Activated CD8-positive, alpha-beta memory T cell treated with anti-CD3 and anti-CD28 coated beads, Interleukin-2, amount 10 ng/mL, durations not matched to agents 7 days and 5 days (primary cell): Measurements from ENCODE around the gene TMPRSS9. TPM values are rescaled to one million over a fixed set of nuclear protein-coding genes. Genes with fewer than 3 reads are reported as not detected.
"Not testable (repeated sequence)": the region's sequence is repeated elsewhere in the genome, so short reads cannot be mapped to it uniquely, and the experiment has no call there.

ENCODE experiments used
- ATAC-seq: fragments of 150-1000 bp; cut with Tn5 transposase; one replicate; pipeline ENCODE4 v1.10.0; 2021; ENCODE audit warnings: moderate library complexity
- CTCF ChIA-PET: fragments of 350-600 bp; sonication (Branson Sonifier 250); formaldehyde crosslinking; loops from one replicate; lab custom pipeline; 2021; ENCODE audit warnings: antibody characterized with exemption; lab: Charles Lee
- DNase-seq: peaks from one replicate; pipeline ENCODE4 v3.0.0-alpha.2; 2020
- H3K27ac Mint-ChIP-seq: one replicate; pipeline ENCODE4 v1.8.0; 2021; ENCODE audit warnings: mild to moderate bottlenecking, mixed read lengths
- H3K27me3 Mint-ChIP-seq: one replicate; pipeline ENCODE4 v1.8.0; 2021; ENCODE audit warnings: mixed read lengths
- H3K36me3 Mint-ChIP-seq: one replicate; pipeline ENCODE4 v1.8.0; 2021; ENCODE audit warnings: mild to moderate bottlenecking, mixed read lengths
- H3K4me1 Mint-ChIP-seq: one replicate; pipeline ENCODE4 v1.8.0; 2021; ENCODE audit warnings: mixed read lengths
- H3K4me3 Mint-ChIP-seq: one replicate; pipeline ENCODE4 v1.8.0; 2021; ENCODE audit warnings: mild to moderate bottlenecking, moderate library complexity, mixed read lengths
- H3K9me3 Mint-ChIP-seq: one replicate; pipeline ENCODE4 v1.8.0; 2022; ENCODE audit warnings: low read depth, mixed read lengths
- total RNA-seq, 2 experiments: library from RNA; stranded (reverse); gene quantifications; one replicate each; pipeline ENCODE4 v1.2.3, GENCODE V29; 2021

The TMPRSS9 gene
- total RNA-seq, 2 experiments from 2014 or later, result not detected

- DNase-seq (no peak), ATAC-seq (no peak)
- Mint-ChIP-seq H3K4me1 (peaks cover 2% of the 10 kb centered on the region), H3K9me3 (no peaks in the 10 kb centered on the region), H3K27me3 (no peaks in the 10 kb centered on the region), H3K27ac (no peak overlapping the region), H3K4me3 (no peak overlapping the region), H3K36me3 (no peaks in the 10 kb centered on the region)
- CTCF ChIA-PET, result no interaction called here
Observed at GRCh38 chr19:2409352-2409912, 49.4 kb downstream of the TMPRSS9 start.

GRCh38 chr19:2410023-2410422, 50.0 kb downstream of the TMPRSS9 start:
- peaks cover 2% of the 10 kb centered on the region for H3K4me1 Mint-ChIP-seq
- no peaks in the 10 kb centered on the region for H3K36me3 Mint-ChIP-seq
- no peak for ATAC-seq
- H3K27ac Mint-ChIP-seq, result no peak overlapping the region
- no peaks in the 10 kb centered on the region for H3K9me3 Mint-ChIP-seq
- no peaks in the 10 kb centered on the region for H3K27me3 Mint-ChIP-seq
- DNase-seq, result no peak
- no peak overlapping the region for H3K4me3 Mint-ChIP-seq
- CTCF ChIA-PET, result no interaction called here

DNA sequence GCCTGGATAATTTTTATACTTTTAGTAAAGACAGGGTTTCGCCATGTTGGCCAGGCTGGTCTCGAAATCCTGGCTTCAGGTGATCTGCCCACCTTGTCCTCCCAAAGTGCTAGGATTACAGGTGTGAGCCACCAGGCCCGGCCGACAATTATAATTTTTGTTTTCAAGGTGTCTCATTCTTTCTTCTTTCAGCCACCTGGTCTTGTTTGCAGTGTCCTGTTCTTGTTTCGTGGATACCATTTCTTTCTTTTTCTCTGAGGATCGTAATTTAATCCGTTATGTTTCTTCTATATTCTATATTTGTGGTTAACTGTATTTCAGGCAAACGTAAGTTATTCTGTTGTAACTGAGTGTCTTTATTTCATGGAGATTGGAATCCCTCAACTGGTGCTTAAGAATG, 51.6 kb downstream of the TMPRSS9 start:
- H3K4me3 Mint-ChIP-seq, result no peak overlapping the region
- H3K27ac Mint-ChIP-seq, result no peak overlapping the region
- H3K36me3 Mint-ChIP-seq, result no peaks in the 10 kb centered on the region
- ATAC-seq (no peak), DNase-seq (no peak)
- no peaks in the 10 kb centered on the region for H3K9me3 Mint-ChIP-seq
- CTCF ChIA-PET, result interaction anchor here (0.8 to 1.0 kb wide), 2 partner anchors 10 to 13 kb away, joined by 3 to 4 read pairs; no protein-coding TSS in a partner anchor
- peaks cover 2% of the 10 kb centered on the region for H3K4me1 Mint-ChIP-seq
- no peaks in the 10 kb centered on the region for H3K27me3 Mint-ChIP-seq

- CTCF ChIA-PET, result interaction anchor here (0.8 kb wide), 1 partner anchor 12 kb away, joined by 3 read pairs; no protein-coding TSS in a partner anchor
- H3K4me1 Mint-ChIP-seq, result peaks cover 2% of the 10 kb centered on the region
Observed at GRCh38 chr19:2412449-2412848, 52.4 kb downstream of the TMPRSS9 start.

DNA sequence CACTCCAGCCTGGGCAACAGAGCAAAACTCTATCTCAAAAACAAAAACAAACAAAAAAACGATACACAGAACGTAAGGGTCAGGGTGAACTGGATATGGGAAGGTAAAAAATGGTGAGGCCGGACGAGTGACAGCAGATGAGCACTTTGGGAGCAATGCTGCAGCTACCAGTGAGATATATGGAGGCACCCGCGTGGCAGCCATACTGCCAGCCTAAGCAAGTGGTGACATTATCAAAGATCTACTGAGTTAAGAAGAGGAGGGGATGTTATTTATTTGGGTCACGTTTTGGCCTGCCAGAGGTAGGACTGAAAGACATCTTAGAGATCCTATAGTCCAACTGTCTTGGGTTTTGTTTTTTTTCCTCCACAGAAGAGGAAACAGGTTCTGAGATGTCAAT, 53.1 kb downstream of the TMPRSS9 start:
- CTCF ChIA-PET, result no interaction called here
- DNase-seq (no peak), ATAC-seq (no peak)
- no peaks in the 10 kb centered on the region for H3K27me3 Mint-ChIP-seq
- H3K4me3 Mint-ChIP-seq, result no peak overlapping the region
- no peaks in the 10 kb centered on the region for H3K36me3 Mint-ChIP-seq
- H3K4me1 Mint-ChIP-seq, result peaks cover 2% of the 10 kb centered on the region
- H3K27ac Mint-ChIP-seq, result no peak overlapping the region
- no peaks in the 10 kb centered on the region for H3K9me3 Mint-ChIP-seq

More at GRCh38 chr19:2412449-2412848, 52.4 kb downstream of the TMPRSS9 start:
- Mint-ChIP-seq H3K9me3 (no peaks in the 10 kb centered on the region), H3K27ac (no peak overlapping the region), H3K4me3 (no peak overlapping the region), H3K27me3 (no peaks in the 10 kb centered on the region), H3K36me3 (no peaks in the 10 kb centered on the region)
- DNase-seq (no peak), ATAC-seq (no peak)

DNA sequence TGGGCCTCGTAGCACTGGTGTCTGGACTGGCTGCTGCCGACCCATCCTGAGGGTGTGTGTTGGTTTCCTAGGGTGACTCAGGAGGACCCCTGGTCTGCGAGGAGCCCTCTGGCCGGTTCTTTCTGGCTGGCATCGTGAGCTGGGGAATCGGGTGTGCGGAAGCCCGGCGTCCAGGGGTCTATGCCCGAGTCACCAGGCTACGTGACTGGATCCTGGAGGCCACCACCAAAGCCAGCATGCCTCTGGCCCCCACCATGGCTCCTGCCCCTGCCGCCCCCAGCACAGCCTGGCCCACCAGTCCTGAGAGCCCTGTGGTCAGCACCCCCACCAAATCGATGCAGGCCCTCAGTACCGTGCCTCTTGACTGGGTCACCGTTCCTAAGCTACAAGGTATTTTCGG, 53.6 kb downstream of the TMPRSS9 start:
- Mint-ChIP-seq H3K4me3 (no peak overlapping the region), H3K27ac (no peak overlapping the region), H3K9me3 (no peaks in the 10 kb centered on the region), H3K36me3 (no peaks in the 10 kb centered on the region), H3K4me1 (peaks cover 2% of the 10 kb centered on the region), H3K27me3 (no peaks in the 10 kb centered on the region)
- no peak for DNase-seq
- CTCF ChIA-PET, result no interaction called here
- no peak for ATAC-seq

DNA sequence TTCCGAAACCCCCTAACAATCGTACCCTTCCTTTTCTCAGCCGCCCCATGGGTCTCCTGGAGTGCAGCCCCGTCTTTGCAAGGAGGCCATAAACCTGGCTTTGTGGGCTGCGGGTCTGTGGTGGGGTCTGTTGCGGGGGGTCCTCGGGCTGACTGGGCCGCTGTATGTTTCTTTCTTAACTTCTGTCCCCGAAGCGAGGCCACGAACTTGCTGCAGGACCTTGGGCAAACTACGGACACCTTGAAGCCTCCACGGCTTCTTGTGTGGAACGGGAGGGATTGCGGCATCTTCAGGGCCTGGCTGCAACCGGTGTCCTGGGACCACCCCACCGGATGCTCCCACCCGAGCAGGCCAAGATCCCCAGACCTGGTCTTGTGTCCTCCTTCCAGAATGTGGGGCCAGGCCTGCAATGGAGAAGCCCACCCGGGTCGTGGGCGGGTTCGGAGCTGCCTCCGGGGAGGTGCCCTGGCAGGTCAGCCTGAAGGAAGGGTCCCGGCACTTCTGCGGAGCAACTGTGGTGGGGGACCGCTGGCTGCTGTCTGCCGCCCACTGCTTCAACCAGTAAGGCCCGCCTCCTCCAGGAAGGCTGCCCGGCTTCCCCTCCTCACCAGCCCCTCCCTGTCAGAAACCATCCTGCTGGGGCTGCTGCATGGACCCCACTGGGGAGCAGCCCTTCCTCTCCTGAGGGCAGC, 55.4 kb downstream of the TMPRSS9 start:
- Mint-ChIP-seq H3K27ac (no peak overlapping the region), H3K4me3 (no peak overlapping the region), H3K9me3 (no peaks in the 10 kb centered on the region), H3K4me1 (peaks cover 2% of the 10 kb centered on the region), H3K36me3 (no peaks in the 10 kb centered on the region), H3K27me3 (no peaks in the 10 kb centered on the region)
- CTCF ChIA-PET, result no interaction called here
- no peak for ATAC-seq
- no peak for DNase-seq

GRCh38 chr19:2415973-2416319, 55.9 kb downstream of the TMPRSS9 start:
- H3K36me3 Mint-ChIP-seq, result no peaks in the 10 kb centered on the region
- H3K27ac Mint-ChIP-seq, result no peak overlapping the region
- peaks cover 2% of the 10 kb centered on the region for H3K4me1 Mint-ChIP-seq
- ATAC-seq (no peak), DNase-seq (no peak)
- CTCF ChIA-PET, result no interaction called here
- no peaks in the 10 kb centered on the region for H3K27me3 Mint-ChIP-seq
- no peak overlapping the region for H3K4me3 Mint-ChIP-seq
- no peaks in the 10 kb centered on the region for H3K9me3 Mint-ChIP-seq

DNA sequence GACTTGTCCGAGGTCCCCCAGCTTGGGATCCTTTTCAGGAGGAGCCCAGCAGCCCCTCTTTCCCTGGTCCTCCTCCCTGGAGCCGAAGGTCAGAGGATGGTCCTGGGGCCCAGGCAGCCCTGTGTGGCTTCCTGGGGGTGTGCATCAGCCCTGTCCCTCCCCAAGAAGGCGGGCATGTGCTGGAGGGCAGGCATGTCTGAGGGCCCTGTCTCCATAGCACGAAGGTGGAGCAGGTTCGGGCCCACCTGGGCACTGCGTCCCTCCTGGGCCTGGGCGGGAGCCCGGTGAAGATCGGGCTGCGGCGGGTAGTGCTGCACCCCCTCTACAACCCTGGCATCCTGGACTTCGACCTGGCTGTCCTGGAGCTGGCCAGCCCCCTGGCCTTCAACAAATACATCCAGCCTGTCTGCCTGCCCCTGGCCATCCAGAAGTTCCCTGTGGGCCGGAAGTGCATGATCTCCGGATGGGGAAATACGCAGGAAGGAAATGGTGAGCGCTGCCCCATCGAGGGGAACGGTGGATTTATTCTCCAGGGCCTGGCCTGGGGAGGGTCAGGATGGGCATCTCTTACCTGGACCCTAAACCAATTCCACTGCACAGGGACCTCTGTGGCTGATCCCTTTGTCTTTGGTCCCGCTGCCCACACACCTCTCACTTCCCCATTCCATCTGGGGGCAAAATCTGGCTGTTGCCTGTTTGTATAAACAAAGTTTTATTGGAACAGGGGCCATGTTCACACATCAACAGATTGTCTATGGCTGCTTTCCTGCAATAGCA, 56.4 kb downstream of the TMPRSS9 start:
- CTCF ChIA-PET, result interaction anchor here (0.7 kb wide), 1 partner anchor 195 kb away, joined by 3 read pairs; no protein-coding TSS in a partner anchor

DNA sequence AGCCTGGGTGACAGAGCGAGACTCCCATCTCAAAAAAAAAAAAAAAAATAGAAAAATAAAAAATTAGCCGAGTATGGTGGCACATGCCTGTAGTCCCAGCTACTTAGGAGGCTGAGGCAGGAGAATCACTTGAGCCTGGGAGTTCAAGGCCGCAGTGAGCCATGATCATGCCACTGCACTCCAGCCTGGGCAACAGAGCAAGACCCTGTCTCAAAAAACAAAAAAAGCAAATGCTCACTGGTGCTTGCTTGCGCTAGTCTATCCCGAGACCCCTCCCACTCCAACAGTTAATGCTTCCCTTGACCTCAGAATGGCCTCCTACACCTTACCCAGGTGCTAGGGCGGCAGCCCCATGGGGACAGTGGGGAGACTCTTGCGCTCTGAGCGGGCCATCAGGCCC, 57.4 kb downstream of the TMPRSS9 start:
- H3K27ac Mint-ChIP-seq, H3K4me1 Mint-ChIP-seq, H3K27me3 Mint-ChIP-seq, H3K36me3 Mint-ChIP-seq, H3K9me3 Mint-ChIP-seq, ATAC-seq, DNase-seq, H3K4me3 Mint-ChIP-seq: not testable (repeated sequence)
- CTCF ChIA-PET, result interaction anchor here (0.7 kb wide), 1 partner anchor 196 kb away, joined by 3 read pairs; no protein-coding TSS in a partner anchor

More for the DNA sequence above, 56.4 kb downstream of the TMPRSS9 start:
- H3K27ac Mint-ChIP-seq, result no peak overlapping the region
- no peaks in the 10 kb centered on the region for H3K27me3 Mint-ChIP-seq
- no peak for DNase-seq
- peaks cover 2% of the 10 kb centered on the region for H3K4me1 Mint-ChIP-seq
- ATAC-seq, result no peak
- no peak overlapping the region for H3K4me3 Mint-ChIP-seq
- H3K9me3 Mint-ChIP-seq, result no peaks in the 10 kb centered on the region
- H3K36me3 Mint-ChIP-seq, result no peaks in the 10 kb centered on the region

GRCh38 chr19:2417881-2418406, 57.9 kb downstream of the TMPRSS9 start:
- DNase-seq, result no peak
- no peak for ATAC-seq
- Mint-ChIP-seq H3K27me3 (no peaks in the 10 kb centered on the region), H3K9me3 (no peaks in the 10 kb centered on the region), H3K27ac (no peak overlapping the region), H3K4me3 (no peak overlapping the region), H3K36me3 (no peaks in the 10 kb centered on the region), H3K4me1 (no peaks in the 10 kb centered on the region)
- CTCF ChIA-PET, result no interaction called here

GRCh38 chr19:2419754-2420153, 59.7 kb downstream of the TMPRSS9 start:
- no peaks in the 10 kb centered on the region for H3K4me1 Mint-ChIP-seq
- no peak overlapping the region for H3K4me3 Mint-ChIP-seq
- no peak overlapping the region for H3K27ac Mint-ChIP-seq
- H3K36me3 Mint-ChIP-seq, result no peaks in the 10 kb centered on the region
- CTCF ChIA-PET, result no interaction called here
- no peaks in the 10 kb centered on the region for H3K27me3 Mint-ChIP-seq
- DNase-seq (no peak), ATAC-seq (no peak)
- H3K9me3 Mint-ChIP-seq, result no peaks in the 10 kb centered on the region

- H3K27me3 Mint-ChIP-seq, result no peaks in the 10 kb centered on the region
- CTCF ChIA-PET, result interaction anchor here (1.0 kb wide), 1 partner anchor 191 kb away, joined by 4 read pairs; no protein-coding TSS in a partner anchor
- H3K4me3 Mint-ChIP-seq, result no peak overlapping the region
- ATAC-seq (no peak), DNase-seq (no peak)
- H3K36me3 Mint-ChIP-seq, result no peaks in the 10 kb centered on the region
- no peak overlapping the region for H3K27ac Mint-ChIP-seq
- no peaks in the 10 kb centered on the region for H3K4me1 Mint-ChIP-seq
- H3K9me3 Mint-ChIP-seq, result no peaks in the 10 kb centered on the region
Observed at GRCh38 chr19:2420490-2420889, 60.4 kb downstream of the TMPRSS9 start.
